K562 (cell line): ENCODE data around the gene SLC13A4. TPM values are rescaled to one million over a fixed set of nuclear protein-coding genes. Genes with fewer than 3 reads are reported as not detected.

Experiments used
- ATAC-seq: fragments of 200-7000 bp; cut with Tn5 transposase; 3 replicates; pipeline ENCODE4 v1.9.1; 2020; ENCODE audit warnings: moderate library complexity
- BruUV-seq: library from RNA; stranded (reverse); fragments of 400-500 nt; replicated peaks from 2 replicates; lab custom pipeline; 2021; lab: Mats Ljungman, UMichigan
- CTCF ChIA-PET: fragments of 300-600 bp; formaldehyde crosslinking; extraction: SDS; loops from one replicate; lab custom pipeline; 2021; ENCODE audit warnings: low intra/inter-chr PET ratio; lab: Yijun Ruan, JAX
- POLR2A ChIA-PET: fragments of 300-600, 350-650 bp; sonication (Branson Sonifier 250); formaldehyde crosslinking; extraction: SDS; loops from one replicate; lab custom pipeline; 2021; ENCODE audit warnings: antibody characterized with exemption, inconsistent platforms; lab: Yijun Ruan, JAX
- DNase-seq, 4 experiments: peaks; one replicate each; pipeline versions ENCODE4 v3.0.0 to v3.0.0-alpha.2; 2011 to 2018; ENCODE audit warnings: low spot score in 3 of 4, mixed read lengths in 3 of 4; ENCODE audit errors: extremely low read depth in 1 of 4
- FAIRE-seq: peaks from 2 replicates; lab custom pipeline; 2011; peaks lifted over from hg19 to GRCh38; lab: Jason Lieb, UNC
- H2AFZ ChIP-seq: 2 replicates; pipeline ENCODE4 v1.6.0; 2011; ENCODE audit warnings: low read depth, low read length, control low read depth, inconsistent platforms
- H3K27ac ChIP-seq: fragments of 200-600 bp; 3 replicates; pipeline ENCODE4 v1.8.0; 2011; ENCODE audit warnings: low read depth, mild to moderate bottlenecking, control low read depth, inconsistent platforms, low read length, moderate library complexity, mixed read lengths; ENCODE audit errors: extremely low read depth
- H3K27me3 ChIP-seq, 2 experiments: fragments of 300-600 bp in 1 of 2; 2 replicates in 1 of 2; 3 replicates in 1 of 2; pipeline versions ENCODE4 v1.6.0 to v1.8.0; 2011; ENCODE audit warnings: inconsistent platforms in 2 of 2, low read length in 2 of 2, mild to moderate bottlenecking in 1 of 2, mixed read lengths in 1 of 2, moderate library complexity in 1 of 2; ENCODE audit not compliant: control insufficient read depth in 2 of 2, insufficient read depth in 2 of 2
- H3K36me3 ChIP-seq: fragments of 300-600 bp; 3 replicates; pipeline ENCODE4 v1.8.0; 2011; ENCODE audit warnings: mild to moderate bottlenecking, low read length, inconsistent platforms; ENCODE audit not compliant: control insufficient read depth, insufficient read depth
- H3K4me1 ChIP-seq, 2 experiments: fragments of 200-600 bp in 1 of 2; replicated peaks in 1 of 2; 2 replicates in 1 of 2; 3 replicates in 1 of 2; pipeline versions ENCODE4 v1.5.1 to v1.8.0; 2011; ENCODE audit warnings: inconsistent platforms in 2 of 2, low read length in 2 of 2, mild to moderate bottlenecking in 1 of 2, mixed read lengths in 1 of 2, moderate library complexity in 1 of 2; ENCODE audit not compliant: control insufficient read depth in 2 of 2, insufficient read depth in 2 of 2
- H3K4me2 ChIP-seq: 2 replicates; pipeline ENCODE4 v1.6.1; 2011; ENCODE audit warnings: low read length, control low read depth, inconsistent platforms, mixed read lengths; ENCODE audit not compliant: insufficient read depth
- H3K4me3 ChIP-seq: fragments of 200-600 bp; sonication (generic), shearing (Covaris generic); 2 replicates; pipeline ENCODE4 v1.5.1; 2016; ENCODE audit warnings: control low read depth, inconsistent platforms
- H3K79me2 ChIP-seq: fragments of 200-600 bp; 3 replicates; pipeline ENCODE4 v1.8.0; 2011; ENCODE audit warnings: low read length, inconsistent platforms; ENCODE audit not compliant: control insufficient read depth, insufficient read depth
- H3K9ac ChIP-seq, 2 experiments: 2 replicates each; pipeline versions ENCODE4 v1.6.0 to v1.6.1; 2011; ENCODE audit warnings: low read depth in 2 of 2, low read length in 2 of 2, control low read depth in 1 of 2, inconsistent platforms in 1 of 2, mild to moderate bottlenecking in 1 of 2, mixed read lengths in 1 of 2; ENCODE audit not compliant: insufficient read depth in 1 of 2
- H3K9me1 ChIP-seq: one replicate; pipeline ENCODE4 v1.6.0; 2011; ENCODE audit warnings: inconsistent platforms, mild to moderate bottlenecking, low read length, moderate library complexity; ENCODE audit not compliant: control insufficient read depth, insufficient read depth
- H3K9me3 ChIP-seq: replicated peaks from 2 replicates; pipeline ENCODE4 v1.5.1; 2011; ENCODE audit warnings: low read depth, low read length, inconsistent platforms; ENCODE audit not compliant: control insufficient read depth, insufficient read depth
- H4K20me1 ChIP-seq: replicated peaks from 2 replicates; pipeline ENCODE4 v1.6.1; 2011; ENCODE audit warnings: low read length, inconsistent platforms, mixed read lengths; ENCODE audit not compliant: control insufficient read depth, insufficient read depth
- ESRRB ChIP-seq: fragments of 250-450 bp; sonication (Bioruptor Pico); IDR thresholded peaks from 2 replicates; pipeline ENCODE4 v1.5.0; 2020; ENCODE audit warnings: mild to moderate bottlenecking, moderate library complexity, borderline replicate concordance
- HSF4 ChIP-seq: fragments of 250-450 bp; sonication (Bioruptor Pico); IDR thresholded peaks from 2 replicates; pipeline ENCODE4 v2.1.2; 2022; ENCODE audit warnings: mild to moderate bottlenecking, moderate library complexity, borderline replicate concordance
- IFI16 ChIP-seq: fragments of 250-450 bp; sonication (Bioruptor Pico); IDR thresholded peaks from 2 replicates; pipeline ENCODE4 v2.1.2; 2022; ENCODE audit warnings: mild to moderate bottlenecking, inconsistent platforms
- L3MBTL2 ChIP-seq: fragments of 450-650 bp; IDR thresholded peaks from 2 replicates; pipeline ENCODE4 v1.6.1; 2016; ENCODE audit warnings: mild to moderate bottlenecking, moderate library complexity
- MEF2A ChIP-seq: IDR thresholded peaks from 2 replicates; pipeline ENCODE4 v1.6.1; 2011; ENCODE audit warnings: low read depth, mild to moderate bottlenecking, low read length, moderate library complexity; ENCODE audit not compliant: control insufficient read depth
- NRF1 ChIP-seq, 2 experiments: fragments of 450-650 bp; IDR thresholded peaks in 1 of 2; conservative IDR thresholded peaks in 1 of 2; 2 replicates each; pipeline ENCODE4 v1.6.1; 2014; ENCODE audit warnings: mild to moderate bottlenecking in 2 of 2
- RNF2 ChIP-seq: sonication (generic); IDR thresholded peaks from 2 replicates; pipeline ENCODE4 v1.6.1; 2016
- SMARCA5 ChIP-seq: fragments of 450-650 bp; IDR thresholded peaks from 2 replicates; pipeline ENCODE4 v1.6.1; 2016
- STAT5B ChIP-seq: fragments of 250-450 bp; sonication (Bioruptor Pico); IDR thresholded peaks from 2 replicates; pipeline ENCODE4 v1.8.0; 2021; ENCODE audit warnings: mild to moderate bottlenecking, inconsistent platforms
- VEZF1 ChIP-seq: fragments of 200-800 bp; sonication (Bioruptor generic); IDR thresholded peaks from 2 replicates; pipeline ENCODE4 v1.6.1; 2017; ENCODE audit warnings: missing genetic modification characterization, missing compliant biosample characterization
- ZNF324 ChIP-seq: fragments of 250-450 bp; sonication (Bioruptor Pico); IDR thresholded peaks from 2 replicates; pipeline ENCODE4 v1.4.0; 2020; ENCODE audit warnings: mild to moderate bottlenecking
- ZNF589 ChIP-seq: fragments of 200-800 bp; sonication (Bioruptor generic); IDR thresholded peaks from 2 replicates; pipeline ENCODE4 v1.6.1; 2016; ENCODE audit warnings: low read depth, missing genetic modification characterization, missing compliant biosample characterization
- ZNF79 ChIP-seq: fragments of 250-450 bp; sonication (Bioruptor Pico); IDR thresholded peaks from 2 replicates; pipeline ENCODE4 v1.4.0; 2020; ENCODE audit warnings: low read depth, mild to moderate bottlenecking, moderate library complexity
- ZZZ3 ChIP-seq: fragments of 450-650 bp; IDR thresholded peaks from 2 replicates; pipeline ENCODE4 v1.6.1; 2016; ENCODE audit warnings: antibody characterized with exemption, mild to moderate bottlenecking, moderate library complexity
- WGBS: fragments of 100-300 bp; shearing (Covaris generic); methylation state at CpG from one replicate; pipeline ENCODE4 v1.1.6; 2016; ENCODE audit warnings: low coverage, mixed read lengths; ENCODE audit not compliant: insufficient coverage; ENCODE audit errors: missing lambda C conversion rate; 5-methylcytosine and 5-hydroxymethylcytosine counted together
- in situ Hi-C: fragments of 300-500 bp; cut with MboI; formaldehyde crosslinking; loops from 4 replicates; pipeline ENCODE4 v1.15.0; 2018; ENCODE audit warnings: inconsistent platforms, mixed read lengths
- intact Hi-C: fragments of 100-400 bp; cut with micrococcal nuclease; formaldehyde crosslinking; loops from 2 replicates; pipeline ENCODE4 v1.14.2; 2022
- polyA plus RNA-seq, 8 experiments: library from polyadenylated mRNA; depleted of rRNA in 4 of 8; stranded (reverse) in 5 of 8; unstranded in 3 of 8; fragments of >200 nt; fragmentation: Nextera tagmentation in 2 of 8; fragmentation: Illumina TruSeq in 1 of 8; extraction: Ambion mirVana in 2 of 8; extraction: Trizol in 1 of 8; gene quantifications; 2 replicates each; pipeline versions ENCODE4 v1.2.1 to v1.2.3, GENCODE V29; 2011 to 2014; ENCODE audit warnings: inconsistent platforms in 1 of 8, missing spikeins in 1 of 8
- total RNA-seq, 7 experiments: library from RNA; depleted of rRNA in 6 of 7; stranded (reverse); fragments of >200 nt in 6 of 7; fragmentation: Illumina TruSeq in 2 of 7; extraction: Trizol in 2 of 7; gene quantifications; 2 replicates each; pipeline versions ENCODE4 v1.2.1 to v1.2.3, GENCODE V29; 2011 to 2021; ENCODE audit warnings: low replicate concordance in 1 of 7

The SLC13A4 gene
- total and polyA plus RNA-seq, 9 of the 15 experiments (the other 6 are each of a cell fraction or from before 2014, with no cell fraction given) = 0.11 to 1.0 (median 0.36) TPM

- ATAC-seq (no peak), FAIRE-seq (no peak), DNase-seq (no peak)
- H3K4me2 ChIP-seq = no peak overlapping the region
- in situ Hi-C loops = no loop called here
- no peak for TF ChIP-seq STAT5B (CRISPR knock-in tag)
- no peak for TF ChIP-seq SMARCA5
- TF ChIP-seq IFI16 (CRISPR knock-in tag) = no peak
- no peak for TF ChIP-seq ZZZ3
- TF ChIP-seq HSF4 (CRISPR knock-in tag) = no peak
- no peak for TF ChIP-seq L3MBTL2
- no peak for TF ChIP-seq NRF1 (conservative IDR thresholded peaks at IDR 0.05 in 1 of 2, IDR thresholded peaks at IDR 0.05 in 1 of 2)
- TF ChIP-seq ESRRB (CRISPR knock-in tag) = no peak
- no peak for TF ChIP-seq ZNF79 (CRISPR knock-in tag)
- no peak for TF ChIP-seq ZNF589
- TF ChIP-seq RNF2 = no peak
- no peak for TF ChIP-seq MEF2A
- no peak for TF ChIP-seq ZNF324 (CRISPR knock-in tag)
- TF ChIP-seq VEZF1 (CRISPR knock-in tag) = no peak
- intact Hi-C loops = loop anchor here (1.0 to 5.0 kb wide), 4 partner anchors 38 to 336 kb away; no protein-coding TSS in a partner anchor
- WGBS = 77% methylated on average over 6 of the region's 6 CpGs
- no peaks in the 10 kb centered on the region for H3K9me3 ChIP-seq
- H3K4me1 ChIP-seq = peaks cover 0 to 3% of the 10 kb centered on the region in 2 experiments; a peak in 1 of 5 replicates
- H3K4me3 ChIP-seq = no peak overlapping the region
- POLR2A ChIA-PET = interaction anchor here (0.9 to 8.1 kb wide), 5 partner anchors 9 to 33 kb away, joined by 3 to 71 read pairs (median 4); partner anchors contain the start of gene STMP1
- BruUV-seq = no TSS peak
- H4K20me1 ChIP-seq = 0 out of 2 replicates have a peak, but pooled peaks cover 8% of the 10 kb centered on the region
- H3K36me3 ChIP-seq = peaks cover 50% of the 10 kb centered on the region
- H2AFZ ChIP-seq = no peak overlapping the region
- no peaks in the 10 kb centered on the region for H3K9me1 ChIP-seq
- CTCF ChIA-PET = interaction anchor here (0.7 to 1.4 kb wide), 2 partner anchors 336 to 392 kb away, joined by 3 to 4 read pairs; no protein-coding TSS in a partner anchor
- H3K9ac ChIP-seq = 0 out of 4 replicates have a peak overlapping the region, but pooled peaks of 1 of the 2 experiments have one; percentile 42
- no peaks in the 10 kb centered on the region for H3K27me3 ChIP-seq
- H3K79me2 ChIP-seq = peaks cover 50% of the 10 kb centered on the region
- no peak overlapping the region for H3K27ac ChIP-seq
These were observed 54.7 kb downstream of the SLC13A4 start for GRCh38 chr7:135673360-135673706.
